ENCODE results near the gene DLG5.

- no peak for TF ChIP-seq CTCF (conservative IDR thresholded peaks at IDR 0.05; ENCODE audit: low read length)
- TF ChIP-seq EZH2phosphoT487 (IDR thresholded peaks at IDR 0.05; ENCODE audit: borderline replicate concordance): no peak
Measured at GRCh38 chr10:77884181-77884580, 42.4 kb downstream of the DLG5 start.

All from Loucy (cell line).